ENCODE measurements around the gene TSPAN18. TPM values are rescaled to one million over a fixed set of nuclear protein-coding genes. Genes with fewer than 3 reads are reported as not detected.

TSPAN18 gene
- total RNA-seq, 1 experiment from 2014 or later: 21.3 TPM

GRCh38 chr11:44915621-44916020 lies 188.9 kb downstream of the TSPAN18 start:
- no peak for TF ChIP-seq TCF7L2 (IDR thresholded peaks at IDR 0.05; ENCODE audit: low read depth, low read length)
- no peak for TF ChIP-seq REST (IDR thresholded peaks at IDR 0.05; ENCODE audit: insufficient read depth in 1 of 2, low read depth in 2 of 2, low read length in 1 of 2)
- TF ChIP-seq POLR2AphosphoS5 (IDR thresholded peaks at IDR 0.05; ENCODE audit: low read depth, low read length): no peak
- no peak for TF ChIP-seq CTCF (IDR thresholded peaks at IDR 0.05)
- TF ChIP-seq SIN3A (IDR thresholded peaks at IDR 0.05; ENCODE audit: borderline replicate concordance, insufficient read depth, low read depth, low read length): no peak
- no peak for ATAC-seq
- Histone ChIP-seq H3K27me3 (ENCODE audit: control insufficient read depth, insufficient read depth, low read length) (no peaks in the 10 kb centered on the region), H3K27ac (ENCODE audit: low read length) (no peak overlapping the region), H3K4me3 (ENCODE audit: low read depth in 2 of 2, low read length in 2 of 2) (no peak overlapping the region), H3K36me3 (ENCODE audit: control insufficient read depth, insufficient read depth, low read length) (no peaks in the 10 kb centered on the region), H3K4me1 (ENCODE audit: control insufficient read depth, insufficient read depth, low read length) (peaks cover 3% of the 10 kb centered on the region; the same call in 1 of the 2 replicates), H3K9me3 (ENCODE audit: control insufficient read depth, insufficient read depth, low read depth, low read length) (no peaks in the 10 kb centered on the region)
- BruUV-seq (replicated peaks): no TSS peak
- in situ Hi-C loops (cut with HindIII; ENCODE audit: low pct_unique_long_range_greater_than_20kb, low sequenced_read_pairs) (no loop called here), intact Hi-C loops (cut with micrococcal nuclease; ENCODE audit: unreplicated experiment) (no loop called here)
- ChIA-PET POLR2A (interaction anchor here (0.7 kb wide), 1 partner anchor 381 kb away, joined by 7 read pairs; no protein-coding TSS in a partner anchor), CTCF (interaction anchor here (0.6 kb wide), 1 partner anchor 130 kb away, joined by 3 read pairs; no protein-coding TSS in a partner anchor)
- no peak for DNase-seq (ENCODE audit: low read depth, low spot score)

GRCh38 chr11:44916331-44916730 lies 189.6 kb downstream of the TSPAN18 start:
- Histone ChIP-seq H3K4me1 (ENCODE audit: control insufficient read depth, insufficient read depth, low read length) (peaks cover 3% of the 10 kb centered on the region; the same call in 1 of the 2 replicates), H3K4me3 (ENCODE audit: low read depth in 2 of 2, low read length in 2 of 2) (no peak overlapping the region), H3K9me3 (ENCODE audit: control insufficient read depth, insufficient read depth, low read depth, low read length) (no peaks in the 10 kb centered on the region), H3K27me3 (ENCODE audit: control insufficient read depth, insufficient read depth, low read length) (no peaks in the 10 kb centered on the region), H3K27ac (ENCODE audit: low read length) (no peak overlapping the region), H3K36me3 (ENCODE audit: control insufficient read depth, insufficient read depth, low read length) (no peaks in the 10 kb centered on the region)
- ATAC-seq (no peak), DNase-seq (ENCODE audit: low read depth, low spot score) (no peak)
- no TSS peak for BruUV-seq (replicated peaks)
- ChIA-PET CTCF (no interaction called here), POLR2A (no interaction called here)
- intact Hi-C loops (cut with micrococcal nuclease; ENCODE audit: unreplicated experiment): no loop called here
- in situ Hi-C loops (cut with HindIII; ENCODE audit: low pct_unique_long_range_greater_than_20kb, low sequenced_read_pairs): no loop called here
- TF ChIP-seq TCF7L2 (IDR thresholded peaks at IDR 0.05; ENCODE audit: low read depth, low read length): no peak
- TF ChIP-seq CTCF (IDR thresholded peaks at IDR 0.05): no peak
- TF ChIP-seq SIN3A (IDR thresholded peaks at IDR 0.05; ENCODE audit: borderline replicate concordance, insufficient read depth, low read depth, low read length): no peak
- no peak for TF ChIP-seq POLR2AphosphoS5 (IDR thresholded peaks at IDR 0.05; ENCODE audit: low read depth, low read length)
- TF ChIP-seq REST (IDR thresholded peaks at IDR 0.05; ENCODE audit: insufficient read depth in 1 of 2, low read depth in 2 of 2, low read length in 1 of 2): no peak

Data from Panc1 (cell line).